GM23248 (cell line): Measurements from ENCODE around the gene SBK3.

Experiments
- EZH2 ChIP-seq: fragments of 200-600 bp; sonication (generic); IDR thresholded peaks from 2 replicates; pipeline ENCODE4 v1.6.1; 2018; ENCODE audit warnings: antibody characterized with exemption, mild to moderate bottlenecking; ENCODE audit not compliant: insufficient read depth, poor library complexity, severe bottlenecking
- EZH2phosphoT487 ChIP-seq: fragments of 200-600 bp; sonication (generic); IDR thresholded peaks from 2 replicates; pipeline ENCODE4 v1.6.1; 2018; ENCODE audit warnings: antibody characterized with exemption, moderate library complexity, mild to moderate bottlenecking, low read depth; ENCODE audit not compliant: insufficient read depth

- TF ChIP-seq EZH2phosphoT487 (no peak), EZH2 (no peak)
Observed at GRCh38 chr19:55579766-55580621, 34.7 kb upstream of the SBK3 start.
